ENCODE measurements around the gene ACSBG1. TPM values are rescaled to one million over a fixed set of nuclear protein-coding genes. Genes with fewer than 3 reads are reported as not detected.

The ACSBG1 gene
- total and polyA plus RNA-seq, 2 of the 8 experiments (the other 6 are each of a cell fraction or from before 2014, with no cell fraction given) = 5.4 to 7.1 TPM

DNA sequence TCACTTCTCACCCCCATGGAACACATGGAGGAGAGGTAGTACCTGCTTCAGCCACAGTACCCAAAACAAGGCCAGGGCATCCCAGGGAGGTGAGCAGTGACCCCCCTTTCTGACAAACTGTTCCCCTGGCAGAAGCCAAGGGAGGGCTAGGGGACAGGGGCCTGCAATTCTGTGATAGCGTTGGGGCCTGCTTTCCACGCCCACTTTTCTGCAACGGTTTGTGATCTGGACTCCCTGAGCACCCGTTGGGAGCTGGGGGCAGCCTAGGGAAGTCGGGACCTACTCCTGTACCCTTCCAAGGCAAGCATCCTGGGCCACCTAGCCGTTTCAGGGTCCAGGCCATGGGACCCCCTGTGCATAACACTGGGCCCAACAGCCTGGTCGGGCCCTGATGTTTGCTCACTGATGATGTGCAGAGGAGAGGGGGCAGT is 29.0 kb upstream of the ACSBG1 start:
- Histone ChIP-seq H3K79me2 (ENCODE audit: control insufficient read depth in 1 of 2, insufficient read depth in 2 of 2, low read length in 2 of 2) (no peaks in the 10 kb centered on the region), H3K79me1 (ENCODE audit: low read depth, low read length) (no peaks in the 10 kb centered on the region), H3K18ac (ENCODE audit: extremely low read depth, low read length) (no peak overlapping the region), H2AK5ac (ENCODE audit: low read depth, low read length) (no peak overlapping the region), H3K4ac (replicated peaks; ENCODE audit: insufficient read length, low read depth, low read length) (no peak overlapping the region), H2BK12ac (ENCODE audit: low read depth, low read length) (no peak overlapping the region), H4K8ac (ENCODE audit: extremely low read depth, insufficient read depth, low read length) (no peak overlapping the region), H3K23me2 (ENCODE audit: low read depth, low read length) (no peaks in the 10 kb centered on the region; the same call in 1 of the 2 replicates), H2AFZ (ENCODE audit: low read length) (peak overlapping the region; percentile 73; the same call in 1 of the 2 replicates), H2BK20ac (ENCODE audit: low read length) (no peak overlapping the region), H4K91ac (replicated peaks; ENCODE audit: insufficient read length, low read length) (no peak overlapping the region), H3K4me2 (ENCODE audit: insufficient read depth in 1 of 2, low read depth in 2 of 2, low read length in 2 of 2) (no peak overlapping the region), H3K9me3 (ENCODE audit: insufficient read depth in 2 of 2, low read depth in 1 of 2, low read length in 1 of 2) (no peaks in the 10 kb centered on the region), H4K20me1 (replicated peaks in 1 of 2; ENCODE audit: control insufficient read depth in 1 of 2, insufficient read depth in 2 of 2, low read length in 2 of 2) (no peaks in the 10 kb centered on the region), H3K14ac (ENCODE audit: insufficient read length) (no peak overlapping the region), H2BK5ac (ENCODE audit: low read depth, low read length) (no peak overlapping the region), H3K23ac (ENCODE audit: insufficient read length) (no peak overlapping the region), H3K56ac (replicated peaks; ENCODE audit: insufficient read length, low read depth, low read length) (no peak overlapping the region), H3K27me3 (replicated peaks in 1 of 4; ENCODE audit: control insufficient read depth in 3 of 4, extremely low read depth in 1 of 4, insufficient read depth in 3 of 4, low read length in 3 of 4) (peaks cover 0 to 19% (median 10%) of the 10 kb centered on the region in 4 experiments; a peak in 4 of 7 replicates), H3K9ac (replicated peaks in 1 of 4; ENCODE audit: extremely low read depth in 1 of 4, low read depth in 3 of 4, low read length in 3 of 4) (no peak overlapping the region), H3K27ac (ENCODE audit: low read depth, low read length) (no peak overlapping the region), H2BK120ac (replicated peaks; ENCODE audit: low read depth, low read length) (no peak overlapping the region), H3K4me1 (replicated peaks in 1 of 4; ENCODE audit: control insufficient read depth in 3 of 4, insufficient read depth in 4 of 4, low read length in 3 of 4) (0 out of 7 replicates have a peak, but pooled peaks cover 0 to 3% (median 0%) of the 10 kb centered on the region in 4 experiments), H3K36me3 (ENCODE audit: control insufficient read depth in 2 of 4, insufficient read depth in 4 of 4, low read length in 3 of 4) (no peaks in the 10 kb centered on the region), H3K4me3 (ENCODE audit: extremely low read depth in 1 of 4, insufficient read depth in 2 of 4, low read depth in 3 of 4, low read length in 4 of 4) (no peak overlapping the region), H2BK15ac (ENCODE audit: low read length) (no peak overlapping the region), H4K5ac (ENCODE audit: insufficient read length, low read depth, low read length) (no peak overlapping the region)
- TF ChIP-seq CBX8 (IDR thresholded peaks at IDR 0.05; ENCODE audit: borderline replicate concordance, low read depth, low read length) (no peak), SAP30 (IDR thresholded peaks at IDR 0.05; ENCODE audit: insufficient read depth, insufficient replicate concordance, low read length) (no peak), CBX5 (IDR thresholded peaks at IDR 0.05; ENCODE audit: low read depth, low read length) (no peak), NANOG (IDR thresholded peaks at IDR 0.05; ENCODE audit: insufficient read depth, low read depth, low read length, poor library complexity, severe bottlenecking) (no peak), TBP (IDR thresholded peaks at IDR 0.05; ENCODE audit: low read depth, low read length) (no peak), BACH1 (IDR thresholded peaks at IDR 0.05; ENCODE audit: low read length) (no peak), PHF8 (conservative IDR thresholded peaks at IDR 0.05; ENCODE audit: low read depth, low read length) (no peak), RXRA (IDR thresholded peaks at IDR 0.05; ENCODE audit: insufficient read depth, low read depth, low read length) (no peak), GTF2F1 (IDR thresholded peaks at IDR 0.05; ENCODE audit: borderline replicate concordance, low read depth, low read length) (no peak), GABPA (IDR thresholded peaks at IDR 0.05; ENCODE audit: borderline replicate concordance, insufficient read depth, low read length) (no peak), ASH2L (IDR thresholded peaks at IDR 0.05; ENCODE audit: low read length) (no peak), TEAD4 (IDR thresholded peaks at IDR 0.05; ENCODE audit: low read depth, low read length) (no peak)
- TF ChIP-seq, protein P1, sequence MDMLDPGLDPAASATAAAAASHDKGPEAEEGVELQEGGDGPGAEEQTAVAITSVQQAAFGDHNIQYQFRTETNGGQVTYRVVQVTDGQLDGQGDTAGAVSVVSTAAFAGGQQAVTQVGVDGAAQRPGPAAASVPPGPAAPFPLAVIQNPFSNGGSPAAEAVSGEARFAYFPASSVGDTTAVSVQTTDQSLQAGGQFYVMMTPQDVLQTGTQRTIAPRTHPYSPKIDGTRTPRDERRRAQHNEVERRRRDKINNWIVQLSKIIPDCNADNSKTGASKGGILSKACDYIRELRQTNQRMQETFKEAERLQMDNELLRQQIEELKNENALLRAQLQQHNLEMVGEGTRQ (IDR thresholded peaks at IDR 0.05; ENCODE audit: low read length) = no peak
- POLR2A ChIA-PET (ENCODE audit: partially characterized antibody) = interaction anchor here (2.3 to 2.7 kb wide), 2 partner anchors 36 to 175 kb away, joined by 7 to 8 read pairs; partner anchors contain the start of genes IREB2 and SKIC8
- DNase-seq (ENCODE audit: low read depth in 1 of 2, low spot score in 2 of 2) (no peak), FAIRE-seq (no peak)
- 83% methylated on average over 7 of the region's 7 CpGs; no CpG with 5 or more reads in 1 of the 2 experiments for WGBS, 2 experiments (ENCODE audit: extremely low coverage in 1 of 2, insufficient coverage in 1 of 2, insufficient read length in 1 of 2, insufficient replicate concordance in 2 of 2, low coverage in 1 of 2, low lambda C conversion rate in 2 of 2, missing lambda C conversion rate in 1 of 2)
- CTCF ChIA-PET (ENCODE audit: partially characterized antibody) = interaction anchor here (1.0 to 7.7 kb wide), 2 partner anchors 22 to 85 kb away, joined by 3 to 48 read pairs; no protein-coding TSS in a partner anchor

Data from H1 (cell line).